Cardiac muscle cell (in vitro differentiated cells and primary cell): ENCODE results near the gene ECHDC3. TPM values are rescaled to one million over a fixed set of nuclear protein-coding genes. Genes with fewer than 3 reads are reported as not detected.

Experiments used
- DNase-seq, 2 donors: peaks; one replicate each; pipeline versions ENCODE4 v3.0.0 to v3.0.0-alpha.2; 2010 to 2017; ENCODE audit warnings: low read depth in 1 of 2, low spot score in 1 of 2
- H3K27ac ChIP-seq: fragments of 200-600 bp; sonication (generic); 2 replicates; pipeline ENCODE4 v1.5.1; 2016
- H3K27me3 ChIP-seq: fragments of 200-600 bp; sonication (generic); 2 replicates; pipeline ENCODE4 v1.6.0; 2016; ENCODE audit warnings: control low read depth
- H3K36me3 ChIP-seq: fragments of 200-600 bp; sonication (generic); 2 replicates; pipeline ENCODE4 v1.5.1; 2016; ENCODE audit warnings: control low read depth
- H3K4me1 ChIP-seq: fragments of 200-600 bp; sonication (generic); 2 replicates; pipeline ENCODE4 v1.8.1; 2017; ENCODE audit warnings: low read depth, mild to moderate bottlenecking, mixed run types
- H3K4me3 ChIP-seq: fragments of 200-600 bp; sonication (generic); 2 replicates; pipeline ENCODE4 v1.5.1; 2016; ENCODE audit warnings: mild to moderate bottlenecking
- H3K9me3 ChIP-seq: fragments of 200-600 bp; sonication (generic); 2 replicates; pipeline ENCODE4 v1.5.1; 2017; ENCODE audit warnings: low read depth, mild to moderate bottlenecking, control low read depth
- CTCF ChIP-seq: IDR thresholded peaks from 2 replicates; pipeline ENCODE4 v1.5.1; 2012; ENCODE audit warnings: low read depth, mild to moderate bottlenecking, low read length
- polyA plus RNA-seq: library from polyadenylated mRNA; unstranded; fragments of >200 nt; fragmentation: Nextera tagmentation; extraction: Ambion mirVana; gene quantifications from 2 replicates; pipeline ENCODE4 v1.2.1, GENCODE V29; 2016
- total RNA-seq: library from RNA; depleted of rRNA; stranded (reverse); fragments of >200 nt; gene quantifications from 2 replicates; pipeline ENCODE4 v1.2.3, GENCODE V29; 2016

ECHDC3 gene
- total and polyA plus RNA-seq, 2 experiments from 2014 or later: 8.4 to 32.0 TPM

DNA sequence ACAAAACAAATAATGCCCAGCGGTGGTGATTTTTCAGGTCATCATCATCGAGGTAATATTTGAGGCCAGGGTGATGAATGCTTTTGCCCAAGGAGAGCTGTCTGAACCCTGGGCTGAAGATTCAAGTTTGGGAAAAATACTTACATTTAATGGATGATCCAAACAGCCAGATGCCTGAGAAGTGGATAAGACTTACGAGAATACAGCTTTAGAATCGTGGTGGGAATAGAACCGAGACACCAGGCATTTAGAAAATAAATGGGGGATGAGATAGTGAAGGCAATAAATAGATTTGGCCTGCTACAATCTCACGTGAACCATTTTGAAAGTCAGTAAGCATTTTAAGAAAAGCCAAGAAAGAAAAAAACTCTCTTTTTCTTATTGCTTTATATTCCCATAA lies 68.8 kb downstream of the ECHDC3 start:
- no peak for TF ChIP-seq CTCF
- H3K4me1 ChIP-seq: no peaks in the 10 kb centered on the region
- H3K9me3 ChIP-seq: no peaks in the 10 kb centered on the region
- no peak overlapping the region for H3K27ac ChIP-seq
- no peaks in the 10 kb centered on the region for H3K36me3 ChIP-seq
- H3K4me3 ChIP-seq: no peak overlapping the region
- no peak for DNase-seq
- H3K27me3 ChIP-seq: no peaks in the 10 kb centered on the region

DNA sequence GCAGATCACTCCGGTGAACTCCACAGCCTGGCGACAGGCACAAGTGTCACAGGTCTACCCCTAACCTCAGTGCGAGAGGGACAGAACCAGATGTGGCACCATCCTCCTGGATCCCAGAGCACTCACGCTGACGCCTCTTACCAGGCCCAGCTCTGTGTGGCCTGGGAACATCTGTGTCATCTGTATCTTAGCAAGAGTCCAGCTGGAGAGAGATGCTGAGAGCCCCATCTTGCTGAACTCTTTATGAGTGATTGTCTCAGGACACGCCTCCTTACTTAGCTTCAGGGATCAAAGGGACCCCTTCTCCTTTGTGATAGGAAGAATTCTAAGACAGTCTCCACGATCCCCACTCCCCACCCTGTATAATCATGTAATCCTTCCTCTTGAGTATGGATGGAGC lies 71.0 kb downstream of the ECHDC3 start:
- no peak for DNase-seq
- Histone ChIP-seq H3K4me1 (no peaks in the 10 kb centered on the region), H3K9me3 (no peaks in the 10 kb centered on the region), H3K4me3 (no peak overlapping the region), H3K27ac (no peak overlapping the region), H3K36me3 (no peaks in the 10 kb centered on the region), H3K27me3 (no peaks in the 10 kb centered on the region)
- TF ChIP-seq CTCF: no peak

Other genes with a start within 250 kb of the ECHDC3 start
- gene USP6NL, start 130.7 kb upstream of the ECHDC3 start, total RNA-seq: 21.2 and 25.4 TPM in 2 replicates
- gene USP6NL, start 130.7 kb upstream of the ECHDC3 start, polyA plus RNA-seq: 12.1 and 13.6 TPM in 2 replicates
- gene PROSER2, start 81.0 kb downstream of the ECHDC3 start, total RNA-seq: 17.3 and 20.7 TPM in 2 replicates
- gene PROSER2, start 81.0 kb downstream of the ECHDC3 start, polyA plus RNA-seq: 11.4 and 23.7 TPM in 2 replicates